Ishikawa (cell line): Measurements from ENCODE around the gene EXOC3.

Experiments used
- CEBPB ChIP-seq: IDR thresholded peaks from 2 replicates; pipeline ENCODE4 v1.6.1; 2012
- CREB1 ChIP-seq: IDR thresholded peaks from 2 replicates; pipeline ENCODE4 v1.6.1; 2012; ENCODE audit warnings: low read depth
- EGR1 ChIP-seq: IDR thresholded peaks from 2 replicates; pipeline ENCODE4 v1.6.1; 2012
- EP300 ChIP-seq: IDR thresholded peaks from 2 replicates; pipeline ENCODE4 v1.6.1; 2012; ENCODE audit warnings: borderline replicate concordance
- FOXM1 ChIP-seq: IDR thresholded peaks from 2 replicates; pipeline ENCODE4 v1.6.1; 2012; ENCODE audit warnings: low read depth, borderline replicate concordance
- NFIC ChIP-seq: IDR thresholded peaks from 2 replicates; pipeline ENCODE4 v1.6.1; 2012
- RAD21 ChIP-seq: IDR thresholded peaks from 2 replicates; pipeline ENCODE4 v1.6.1; 2012; ENCODE audit warnings: low read depth
- REST ChIP-seq: IDR thresholded peaks from 2 replicates; pipeline ENCODE4 v1.6.1; 2012; ENCODE audit warnings: low read depth, mild to moderate bottlenecking
- TAF1 ChIP-seq: IDR thresholded peaks from 2 replicates; pipeline ENCODE4 v1.6.1; 2012; ENCODE audit warnings: low read depth, mild to moderate bottlenecking
- TCF12 ChIP-seq: IDR thresholded peaks from 2 replicates; pipeline ENCODE4 v1.6.1; 2012; ENCODE audit warnings: low read depth
- TEAD4 ChIP-seq: IDR thresholded peaks from 2 replicates; pipeline ENCODE4 v1.6.1; 2012
- YY1 ChIP-seq: IDR thresholded peaks from 2 replicates; pipeline ENCODE4 v1.6.1; 2012; ENCODE audit warnings: low read depth
- TF ChIP-seq, protein P1 (sequence below): IDR thresholded peaks from 2 replicates; pipeline ENCODE4 v1.6.1; 2012

DNA sequence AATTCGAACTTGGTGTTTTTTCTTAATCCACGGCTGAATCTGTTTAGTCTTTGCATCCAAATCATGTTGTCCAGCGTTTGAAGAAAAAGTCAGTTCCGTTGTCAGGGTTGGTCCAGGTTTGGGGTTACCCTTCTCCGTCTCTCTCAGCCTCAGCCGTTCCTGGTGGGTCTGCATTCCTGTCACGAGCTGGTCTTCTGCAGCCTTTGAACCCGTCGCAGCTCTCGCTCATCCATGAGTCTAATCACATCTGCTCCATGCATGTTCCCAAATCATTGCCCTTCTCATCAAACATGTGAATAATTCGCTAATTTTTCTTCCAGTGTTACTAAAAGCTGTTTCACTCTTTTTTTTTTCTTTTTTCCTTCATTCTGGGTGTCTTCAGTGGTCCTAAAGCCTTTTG is 39.0 kb upstream of the EXOC3 start:
- no peak for TF ChIP-seq EP300
- TF ChIP-seq REST: no peak
- no peak for TF ChIP-seq RAD21
- no peak for TF ChIP-seq TEAD4
- no peak for TF ChIP-seq TAF1
- no peak for TF ChIP-seq CEBPB
- TF ChIP-seq, protein P1, sequence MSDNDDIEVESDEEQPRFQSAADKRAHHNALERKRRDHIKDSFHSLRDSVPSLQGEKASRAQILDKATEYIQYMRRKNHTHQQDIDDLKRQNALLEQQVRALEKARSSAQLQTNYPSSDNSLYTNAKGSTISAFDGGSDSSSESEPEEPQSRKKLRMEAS: no peak
- no peak for TF ChIP-seq NFIC
- TF ChIP-seq FOXM1: no peak
- no peak for TF ChIP-seq TCF12
- no peak for TF ChIP-seq EGR1
- no peak for TF ChIP-seq YY1
- TF ChIP-seq CREB1: no peak
